ENCODE data around the gene BCDIN3D. TPM values are rescaled to one million over a fixed set of nuclear protein-coding genes. Genes with fewer than 3 reads are reported as not detected.

The BCDIN3D gene
- total RNA-seq, 1 experiment from 2014 or later: 6.2 TPM

- Mint-ChIP-seq H3K4me1 (ENCODE audit: insufficient read depth, unreplicated experiment) (no peaks in the 10 kb centered on the region), H3K4me3 (ENCODE audit: unreplicated experiment) (no peak overlapping the region), H3K27ac (ENCODE audit: low read depth, unreplicated experiment) (no peak overlapping the region), H3K9me3 (ENCODE audit: unreplicated experiment) (no peaks in the 10 kb centered on the region), H3K36me3 (ENCODE audit: insufficient read depth, unreplicated experiment) (peaks cover 21% of the 10 kb centered on the region), H3K27me3 (ENCODE audit: insufficient read depth, unreplicated experiment) (no peaks in the 10 kb centered on the region)
- BruUV-seq (replicated peaks): no TSS peak
- ChIA-PET POLR2A (interaction anchor here (1.4 kb wide), 1 partner anchor 16 kb away, joined by 3 read pairs; no protein-coding TSS in a partner anchor), CTCF (interaction anchor here (0.6 to 1.1 kb wide), 3 partner anchors 10 to 1928 kb away, joined by 3 to 5 read pairs (median 4); no protein-coding TSS in a partner anchor)
- DNase-seq (ENCODE audit: unreplicated experiment): no peak
- no peak for TF ChIP-seq CTCF (IDR thresholded peaks at IDR 0.05; ENCODE audit: unreplicated experiment)
- intact Hi-C loops (cut with micrococcal nuclease): no loop called here
Measured at GRCh38 chr12:49811136-49811535, 31.8 kb downstream of the BCDIN3D start.

GRCh38 chr12:49809906-49810389 is 33.0 kb downstream of the BCDIN3D start:
- no peak for TF ChIP-seq CTCF (IDR thresholded peaks at IDR 0.05; ENCODE audit: unreplicated experiment)
- DNase-seq (ENCODE audit: unreplicated experiment): no peak
- Mint-ChIP-seq H3K4me1 (ENCODE audit: insufficient read depth, unreplicated experiment) (no peaks in the 10 kb centered on the region), H3K4me3 (ENCODE audit: unreplicated experiment) (no peak overlapping the region), H3K27ac (ENCODE audit: low read depth, unreplicated experiment) (no peak overlapping the region), H3K27me3 (ENCODE audit: insufficient read depth, unreplicated experiment) (no peaks in the 10 kb centered on the region), H3K9me3 (ENCODE audit: unreplicated experiment) (no peaks in the 10 kb centered on the region), H3K36me3 (ENCODE audit: insufficient read depth, unreplicated experiment) (peaks cover 25% of the 10 kb centered on the region)
- no TSS peak for BruUV-seq (replicated peaks)
- POLR2A ChIA-PET: no interaction called here
- CTCF ChIA-PET: interaction anchor here (0.7 kb wide), 1 partner anchor 14 kb away, joined by 3 read pairs; no protein-coding TSS in a partner anchor
- intact Hi-C loops (cut with micrococcal nuclease): no loop called here

GRCh38 chr12:49809381-49809905 is 33.5 kb downstream of the BCDIN3D start:
- H3K4me1 Mint-ChIP-seq (ENCODE audit: insufficient read depth, unreplicated experiment): no peaks in the 10 kb centered on the region
- intact Hi-C loops (cut with micrococcal nuclease): no loop called here
- BruUV-seq (replicated peaks): no TSS peak
- H3K36me3 Mint-ChIP-seq (ENCODE audit: insufficient read depth, unreplicated experiment): peaks cover 30% of the 10 kb centered on the region
- no peak for TF ChIP-seq CTCF (IDR thresholded peaks at IDR 0.05; ENCODE audit: unreplicated experiment)
- no peak for DNase-seq (ENCODE audit: unreplicated experiment)
- no peak overlapping the region for H3K4me3 Mint-ChIP-seq (ENCODE audit: unreplicated experiment)
- ChIA-PET CTCF (interaction anchor here (1.2 kb wide), 1 partner anchor 261 kb away, joined by 4 read pairs; no protein-coding TSS in a partner anchor), POLR2A (no interaction called here)
- H3K27ac Mint-ChIP-seq (ENCODE audit: low read depth, unreplicated experiment): no peak overlapping the region
- H3K9me3 Mint-ChIP-seq (ENCODE audit: unreplicated experiment): no peaks in the 10 kb centered on the region
- H3K27me3 Mint-ChIP-seq (ENCODE audit: insufficient read depth, unreplicated experiment): no peaks in the 10 kb centered on the region

- no peak for TF ChIP-seq CTCF (IDR thresholded peaks at IDR 0.05; ENCODE audit: unreplicated experiment)
- H3K36me3 Mint-ChIP-seq (ENCODE audit: insufficient read depth, unreplicated experiment): peaks cover 35% of the 10 kb centered on the region
- H3K9me3 Mint-ChIP-seq (ENCODE audit: unreplicated experiment): no peaks in the 10 kb centered on the region
- H3K27me3 Mint-ChIP-seq (ENCODE audit: insufficient read depth, unreplicated experiment): no peaks in the 10 kb centered on the region
- H3K4me3 Mint-ChIP-seq (ENCODE audit: unreplicated experiment): no peak overlapping the region
- DNase-seq (ENCODE audit: unreplicated experiment): no peak
- intact Hi-C loops (cut with micrococcal nuclease): no loop called here
- H3K4me1 Mint-ChIP-seq (ENCODE audit: insufficient read depth, unreplicated experiment): no peaks in the 10 kb centered on the region
- ChIA-PET POLR2A (no interaction called here), CTCF (interaction anchor here (0.7 to 1.2 kb wide), 2 partner anchors 261 to 266 kb away, joined by 3 to 4 read pairs; no protein-coding TSS in a partner anchor)
- H3K27ac Mint-ChIP-seq (ENCODE audit: low read depth, unreplicated experiment): no peak overlapping the region
- BruUV-seq (replicated peaks): no TSS peak
Measured at GRCh38 chr12:49808686-49809380, 34.1 kb downstream of the BCDIN3D start.
